Measurements from ENCODE around the gene JAK1.

Gene JAK1

DNA sequence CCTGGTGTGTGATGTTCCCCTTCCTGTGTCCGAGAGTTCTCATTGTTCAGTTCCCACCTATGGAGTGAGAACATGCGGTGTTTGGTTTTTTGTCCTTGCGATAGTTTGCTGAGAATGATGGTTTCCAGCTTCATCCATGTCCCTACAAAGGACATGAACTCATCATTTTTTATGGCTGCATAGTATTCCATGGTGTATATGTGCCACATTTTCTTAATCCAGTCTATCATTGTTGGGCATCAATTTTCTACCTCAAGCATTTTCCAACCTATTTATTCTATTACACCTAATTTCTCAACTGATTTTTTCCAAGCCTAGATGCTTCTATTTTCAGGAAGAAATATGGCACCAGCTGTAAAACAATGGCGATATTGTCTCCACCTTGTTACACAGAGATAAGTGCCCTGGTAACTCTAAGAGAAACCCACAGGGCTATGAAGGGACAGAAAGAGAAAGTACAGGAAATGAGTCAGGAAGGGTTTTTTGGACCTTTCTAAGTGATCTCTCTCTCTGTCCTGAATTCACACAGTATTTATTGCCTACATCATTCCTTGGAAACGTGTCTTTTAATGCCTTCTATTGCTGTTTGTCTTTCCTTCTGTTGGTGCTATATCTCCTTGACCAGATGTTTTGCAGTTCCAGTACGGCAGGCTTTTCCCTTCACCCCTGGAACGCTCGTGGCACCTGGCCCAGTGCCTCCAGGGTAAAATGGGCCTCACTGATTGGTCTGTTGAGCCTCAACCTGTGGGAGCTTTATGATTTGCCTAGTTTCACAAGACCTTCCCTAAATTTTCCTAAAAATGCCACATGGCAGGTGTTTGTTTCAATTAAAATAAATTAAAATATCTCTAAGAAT is 14.6 kb upstream of the JAK1 start:
- DNase-seq (ENCODE audit: low read depth): no peak

DNA sequence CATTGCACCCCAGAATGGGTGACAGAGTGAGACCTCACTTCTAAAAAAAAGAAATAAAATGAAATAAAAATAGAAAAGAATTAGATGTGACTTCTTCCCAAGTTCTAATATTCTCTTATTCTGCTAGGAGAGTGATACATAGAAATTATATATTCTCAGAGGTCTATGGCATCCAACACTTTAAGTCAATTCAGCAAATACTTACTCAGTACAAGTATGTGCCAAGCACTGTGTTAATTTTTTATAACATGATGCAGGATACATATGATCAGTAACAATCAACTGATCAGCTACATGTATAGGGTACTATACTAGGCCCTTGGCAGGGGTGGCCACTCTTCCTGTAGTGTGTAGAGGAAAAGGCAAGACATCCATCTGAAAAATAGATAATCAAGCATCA is 13.0 kb upstream of the JAK1 start:
- DNase-seq (ENCODE audit: low read depth): no peak

DNA sequence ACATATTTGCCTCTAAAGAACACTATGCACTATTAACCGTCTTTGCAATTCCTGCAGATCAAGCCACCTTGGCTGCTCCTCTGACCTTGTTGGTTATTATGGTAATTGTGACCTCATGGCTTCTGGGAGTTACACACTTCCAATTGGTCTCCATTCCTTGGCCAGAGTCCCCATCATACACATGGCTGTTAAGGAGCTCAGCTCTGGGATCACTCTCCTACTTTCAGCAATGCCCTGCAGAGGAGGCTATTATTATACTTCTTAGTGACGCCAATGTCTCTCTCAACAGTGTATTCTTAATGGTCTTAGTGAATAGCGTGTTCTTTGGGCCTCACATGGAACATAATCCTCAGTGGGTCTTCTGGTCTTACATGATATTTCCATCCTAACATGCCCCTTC is 10.0 kb upstream of the JAK1 start:
- DNase-seq (ENCODE audit: low read depth): no peak

DNA sequence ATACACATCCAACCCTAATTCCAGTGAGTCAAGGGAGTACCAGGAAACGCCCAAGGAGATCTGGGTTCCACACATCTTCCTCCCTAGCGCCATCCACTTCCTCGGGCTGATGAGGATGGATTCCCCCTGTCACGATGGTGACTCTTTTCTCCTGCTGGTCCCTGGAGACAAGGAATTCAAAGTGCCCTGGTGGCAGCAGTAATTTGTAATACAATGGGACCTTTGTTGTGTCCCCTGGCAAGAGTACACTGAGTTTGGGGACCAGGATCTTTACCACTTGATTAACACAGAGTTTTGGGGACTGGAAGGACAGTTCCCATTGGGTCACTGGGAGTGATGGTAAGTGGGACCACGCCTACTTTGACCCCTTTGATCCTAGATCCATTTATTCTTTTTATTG is 9.4 kb upstream of the JAK1 start:
- DNase-seq (ENCODE audit: low read depth): no peak

DNA sequence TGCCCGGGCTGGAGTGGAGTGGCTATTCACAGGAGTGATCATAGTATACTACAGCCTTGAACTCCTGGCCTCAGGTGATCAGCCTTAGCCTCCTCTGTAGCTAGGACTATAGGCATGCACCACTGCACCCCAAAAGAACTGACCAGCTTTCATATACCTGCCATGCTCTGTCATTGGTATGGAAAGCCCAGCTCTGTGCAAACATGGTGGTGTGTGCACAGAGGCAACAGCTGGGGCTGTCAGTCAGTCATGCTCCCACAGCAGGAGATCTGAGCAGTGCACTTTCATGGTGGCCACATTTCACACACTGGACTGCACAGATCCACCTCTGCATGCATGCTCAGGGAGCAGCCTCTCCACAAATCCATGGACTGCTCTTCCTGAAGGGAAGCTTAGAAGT is 8.8 kb upstream of the JAK1 start:
- DNase-seq (ENCODE audit: low read depth): no peak

DNA sequence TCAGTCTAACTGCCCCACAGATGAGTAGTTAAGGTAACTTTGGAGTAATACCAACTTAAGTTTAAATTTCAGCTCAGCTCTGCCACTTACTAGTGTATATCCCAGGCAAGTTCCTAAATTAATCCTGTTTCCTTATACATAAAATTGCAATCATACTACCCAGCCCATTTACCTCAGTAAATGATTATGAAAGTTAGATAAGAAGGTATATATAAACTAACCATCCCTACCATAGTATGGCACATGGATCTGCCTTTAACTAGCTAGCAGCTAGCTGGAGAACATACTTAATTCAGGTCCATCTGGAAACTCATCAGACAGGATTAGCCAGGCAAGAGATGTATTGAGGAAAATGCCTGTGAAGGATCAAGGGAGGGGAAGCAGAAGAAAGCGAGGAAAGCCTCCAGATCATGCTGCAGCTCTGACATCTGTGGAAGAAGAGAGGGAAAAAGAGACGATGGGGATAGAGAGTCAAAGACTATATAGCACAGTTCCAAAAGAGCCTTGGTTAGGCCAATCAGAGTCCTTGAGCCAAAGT is 8.0 kb upstream of the JAK1 start:
- DNase-seq (ENCODE audit: low read depth): no peak

DNA sequence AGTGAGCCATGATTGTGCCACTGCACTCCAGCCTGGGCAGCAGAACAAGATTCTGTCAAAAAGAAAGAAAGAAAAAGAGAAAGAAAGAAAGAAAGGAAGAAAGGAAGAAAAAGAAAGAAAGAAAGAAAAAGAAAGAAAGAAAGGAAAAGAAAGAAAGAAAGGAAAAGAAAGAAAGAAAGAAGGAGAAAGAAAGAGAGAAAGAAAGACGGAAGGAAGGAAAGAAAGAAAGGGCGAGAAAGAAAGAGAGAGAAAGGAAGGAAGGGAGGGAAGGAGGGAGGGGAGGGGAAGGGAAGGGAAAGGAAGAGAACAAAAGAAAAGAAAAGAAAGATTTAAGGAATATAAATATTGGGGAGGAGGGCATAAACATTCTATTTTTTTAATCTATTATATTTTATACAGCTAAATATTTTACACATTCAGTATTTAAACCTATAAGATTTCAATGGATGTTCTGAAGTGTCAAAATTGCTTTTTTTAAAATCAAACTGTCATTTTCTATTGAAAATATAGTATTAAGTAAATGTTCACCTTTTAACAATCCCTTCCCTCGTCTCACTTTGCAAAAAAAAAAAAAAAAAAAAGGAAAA is 6.8 kb upstream of the JAK1 start:
- no peak for DNase-seq (ENCODE audit: low read depth)

DNA sequence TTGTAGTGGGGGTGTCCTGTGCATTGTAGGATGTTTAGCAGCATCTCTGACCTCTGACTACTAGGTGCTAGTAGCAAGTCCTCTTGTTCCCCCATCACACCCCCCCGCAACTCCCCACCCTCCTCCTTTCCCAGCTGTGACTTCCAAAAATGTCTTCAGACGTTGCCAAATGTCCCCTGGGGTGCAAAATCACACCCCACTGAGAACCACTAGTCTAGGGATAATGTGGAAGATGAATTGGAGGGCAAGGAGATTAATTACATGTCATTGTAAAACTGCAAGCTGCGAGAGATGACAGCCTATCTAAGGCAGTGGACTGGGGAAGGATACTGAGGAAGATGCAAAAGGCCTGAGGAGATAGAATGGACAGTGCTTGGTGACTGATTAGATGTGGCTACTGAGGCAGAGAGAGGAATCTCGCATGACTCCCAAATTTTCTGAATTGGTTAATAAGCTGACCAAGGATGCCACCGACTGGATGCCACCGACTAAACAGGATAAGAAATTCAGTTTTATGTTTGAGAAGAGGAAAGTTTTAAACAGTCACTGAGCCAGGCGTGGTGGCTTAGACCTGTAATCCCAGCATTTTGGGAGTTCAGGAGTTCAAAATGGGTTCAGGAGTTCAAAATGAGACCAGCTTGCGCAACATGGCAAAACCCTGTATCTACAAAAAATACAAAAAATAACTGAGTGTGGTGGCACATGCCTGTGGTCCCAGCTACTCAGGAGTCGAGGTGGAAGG is 3.1 kb upstream of the JAK1 start:
- no peak for DNase-seq (ENCODE audit: low read depth)

DNA sequence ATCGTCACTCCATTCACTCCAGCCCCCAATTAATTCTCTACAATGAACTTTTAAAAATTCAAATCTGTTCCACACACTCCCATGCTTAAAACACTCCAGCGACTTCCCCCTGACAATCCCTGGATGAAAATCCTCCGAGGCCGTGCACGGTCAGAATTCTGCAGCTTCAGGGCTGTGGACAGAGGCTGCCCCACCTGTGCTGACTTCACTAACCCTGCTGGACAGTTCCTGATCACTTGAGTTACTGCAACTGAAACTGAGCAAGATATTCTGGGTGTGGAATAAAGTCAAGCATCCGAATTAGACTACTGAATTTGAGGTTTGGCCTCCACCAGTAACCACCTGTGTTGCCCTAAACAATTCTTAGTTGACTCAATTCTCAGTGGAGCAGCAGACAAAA is 1.0 kb upstream of the JAK1 start:
- DNase-seq (ENCODE audit: low read depth): no peak

DNA sequence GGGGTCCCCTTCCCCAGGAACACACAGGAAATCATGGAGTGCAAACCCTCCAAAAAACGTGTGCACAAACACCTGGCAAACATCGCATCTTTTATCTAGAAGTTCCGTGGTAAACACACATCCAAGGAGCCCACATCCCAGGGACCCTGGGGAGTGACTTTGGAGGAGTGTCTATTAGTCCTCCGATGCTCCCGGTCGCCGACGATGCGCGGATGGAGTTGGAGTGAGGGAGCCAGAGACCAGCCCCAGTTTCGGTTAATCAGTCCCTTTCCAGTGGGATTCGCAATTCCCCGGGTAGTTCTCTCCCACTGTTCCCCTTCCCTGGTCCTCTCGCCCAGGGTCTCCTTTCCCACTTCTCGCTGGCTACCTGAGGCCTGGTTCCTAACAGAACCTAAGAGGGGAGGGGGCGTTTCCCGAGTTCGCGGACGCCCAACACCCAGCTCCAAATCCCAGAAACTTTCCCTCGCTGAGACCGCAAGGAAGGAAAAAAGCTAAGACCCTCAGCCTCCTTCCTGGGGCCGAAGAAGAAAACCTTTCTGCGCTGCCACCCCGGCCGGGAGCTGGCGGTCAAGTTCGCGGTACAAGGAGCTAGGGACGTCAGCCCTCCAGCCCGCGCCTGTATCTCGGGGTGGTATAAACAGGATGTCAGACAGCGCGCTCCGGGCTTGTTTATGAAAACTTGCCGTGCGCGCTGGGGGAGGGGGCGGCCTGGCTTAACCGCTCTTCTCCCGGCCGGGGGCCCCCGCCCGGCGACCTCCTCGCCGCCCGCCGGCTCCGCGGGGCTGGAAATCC is 787 bp downstream of the JAK1 start:
- peak; percentile 70 for DNase-seq (ENCODE audit: low read depth)

DNA sequence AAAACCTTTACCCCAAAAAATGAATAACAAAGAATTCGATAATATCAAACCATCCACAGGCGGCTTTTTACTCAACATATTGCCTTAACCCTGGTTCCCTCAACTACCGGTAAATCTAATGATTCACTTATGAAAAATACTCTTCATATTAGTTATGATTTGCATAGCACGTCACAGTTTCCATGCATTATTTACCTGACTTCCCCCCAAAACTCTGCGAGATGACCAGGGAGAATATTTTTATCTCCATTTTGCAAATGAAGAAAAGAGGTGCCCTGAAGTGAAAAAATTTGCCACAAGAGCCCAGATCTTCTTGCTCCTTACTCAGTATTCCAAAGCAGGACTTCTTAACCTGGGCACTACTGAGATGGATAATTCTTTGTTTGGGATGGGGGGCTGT is 2.9 kb downstream of the JAK1 start:
- no peak for DNase-seq (ENCODE audit: low read depth)

DNA sequence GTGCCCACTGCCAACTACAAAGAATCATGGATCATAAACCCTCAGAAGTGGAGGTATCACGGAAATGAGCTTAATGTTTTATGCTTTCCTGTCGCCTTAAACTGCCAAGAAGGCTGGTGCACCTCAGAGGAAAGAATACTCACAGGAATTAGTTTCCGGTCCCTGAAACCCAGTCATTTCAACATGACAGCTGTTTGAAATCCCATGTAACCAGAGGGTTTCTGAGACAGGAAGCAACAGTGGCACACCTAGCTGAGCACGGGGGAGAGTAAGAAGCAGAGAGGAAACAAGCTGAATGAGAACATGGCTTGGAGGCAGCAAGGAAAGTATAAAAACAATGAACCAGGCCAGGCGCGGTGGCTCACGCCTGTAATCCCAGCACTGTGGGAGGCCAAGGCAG is 3.9 kb downstream of the JAK1 start:
- no peak for DNase-seq (ENCODE audit: low read depth)

DNA sequence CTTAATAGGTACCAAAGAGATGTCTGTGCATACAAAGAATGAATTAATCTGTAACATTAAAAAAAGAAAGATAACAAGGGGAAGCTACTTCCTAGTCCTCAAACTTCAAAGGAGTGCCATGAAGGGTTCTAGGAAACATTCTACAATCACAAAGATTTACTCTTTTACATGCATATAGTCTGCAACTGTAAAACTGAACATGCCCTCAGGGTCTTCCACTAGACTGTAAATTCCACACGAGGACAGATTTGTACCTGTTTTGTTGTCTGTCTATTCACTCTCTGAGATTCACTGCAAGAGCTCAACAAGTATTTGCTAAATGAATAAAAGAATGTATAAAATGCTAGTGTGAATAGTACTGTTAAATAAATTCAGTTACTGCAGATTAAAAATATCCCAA is 4.4 kb downstream of the JAK1 start:
- no peak for DNase-seq (ENCODE audit: low read depth)

DNA sequence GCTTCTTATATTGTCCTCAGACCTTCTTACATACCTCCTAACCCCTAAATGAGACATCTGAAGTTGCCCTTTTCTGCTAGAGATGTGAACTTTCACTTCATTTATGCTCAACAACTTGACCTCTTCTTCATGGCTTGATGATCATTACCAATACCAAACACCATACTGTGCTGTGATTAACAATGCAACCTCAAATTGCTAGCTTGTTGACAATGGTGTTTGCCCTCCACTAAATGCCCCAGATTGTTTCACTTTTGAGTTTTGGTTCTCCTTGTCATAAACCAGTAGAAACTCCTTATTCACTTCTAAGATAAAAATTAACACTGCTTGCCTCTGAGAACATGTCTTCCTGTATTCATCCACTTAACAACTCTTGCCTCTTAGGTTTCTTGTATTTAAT is 5.6 kb downstream of the JAK1 start:
- no peak for DNase-seq (ENCODE audit: low read depth)

DNA sequence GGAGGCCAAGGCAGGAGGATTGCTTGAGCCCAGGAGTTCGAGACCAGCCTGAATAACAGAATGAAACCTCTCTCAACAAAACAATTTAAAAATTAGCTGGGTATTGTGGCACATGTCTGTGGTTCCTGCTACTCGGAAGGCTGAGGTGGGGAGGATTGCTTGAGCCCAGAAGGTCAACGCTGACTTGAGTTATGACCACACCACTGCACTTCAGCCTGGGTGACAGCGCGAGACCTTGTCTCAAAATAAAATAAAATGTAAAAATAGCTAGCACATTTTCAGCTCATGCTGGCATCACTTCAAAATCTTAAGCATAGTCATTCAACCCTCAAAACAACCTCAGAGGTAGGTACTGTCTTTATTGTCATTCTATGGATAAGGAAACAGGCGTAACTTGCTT is 6.4 kb downstream of the JAK1 start:
- DNase-seq (ENCODE audit: low read depth): no peak

DNA sequence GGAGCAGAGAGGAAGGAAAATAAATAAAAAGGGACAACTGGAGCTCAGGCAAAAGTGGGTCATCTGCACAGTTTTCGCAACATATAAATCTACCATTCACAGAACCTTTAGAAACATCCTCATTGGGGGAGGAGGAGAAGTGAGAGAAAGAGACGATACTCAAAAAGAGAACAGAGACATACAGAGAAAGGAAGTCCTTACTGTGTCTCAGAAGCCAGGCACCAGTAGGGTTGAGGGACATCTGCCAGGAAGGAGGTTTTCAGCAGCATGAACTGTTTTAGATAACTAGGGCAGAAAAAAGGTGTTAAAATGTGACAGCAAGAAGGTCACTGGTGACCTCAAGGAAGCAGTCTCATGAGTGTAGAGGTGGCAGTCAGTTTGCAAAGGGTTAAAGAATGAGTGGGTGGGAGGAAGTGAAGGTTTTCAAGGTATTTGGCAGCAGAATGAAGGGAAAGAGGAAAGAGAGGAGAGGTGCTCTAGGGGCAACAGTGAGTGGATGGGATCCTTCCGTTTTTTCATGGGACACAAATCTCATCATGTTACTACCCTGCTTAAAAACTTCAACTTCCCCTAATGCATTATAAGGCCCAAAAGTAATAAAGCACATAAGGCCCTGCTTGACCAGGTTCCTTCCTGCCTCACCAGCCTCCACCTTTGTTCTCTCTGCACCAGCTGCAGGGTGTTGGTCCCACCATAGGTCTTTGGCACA is 9.5 kb downstream of the JAK1 start:
- DNase-seq (ENCODE audit: low read depth): peak; percentile 8

DNA sequence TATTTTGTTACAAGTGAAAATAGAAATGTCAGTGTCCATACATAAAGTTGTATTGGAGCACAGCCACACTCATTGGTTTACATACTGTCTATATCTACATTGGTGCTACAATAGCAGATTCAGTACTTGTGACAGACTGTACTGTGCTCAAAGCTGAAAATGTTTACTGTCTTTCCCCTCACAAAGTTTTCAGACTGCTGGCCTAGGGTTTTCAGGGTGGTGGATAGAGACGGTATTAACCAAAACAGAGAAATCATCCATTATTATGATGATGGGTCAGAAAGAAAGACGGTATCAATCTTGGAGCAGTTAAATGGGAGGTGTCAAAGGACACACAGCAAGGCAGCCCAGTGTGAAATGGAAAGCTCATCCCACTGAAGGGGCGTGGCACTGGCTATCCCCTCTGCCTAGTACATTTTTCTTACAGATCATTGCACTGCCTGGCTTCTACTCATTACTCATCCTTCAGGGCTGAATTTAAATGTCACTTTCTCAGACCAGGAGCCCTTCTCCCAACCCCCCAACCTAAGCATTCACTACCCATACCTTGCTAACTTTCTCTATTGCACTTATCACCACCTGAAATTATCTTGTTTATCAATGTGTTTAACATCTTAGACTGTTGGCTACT is 10.2 kb downstream of the JAK1 start:
- DNase-seq (ENCODE audit: low read depth): no peak

DNA sequence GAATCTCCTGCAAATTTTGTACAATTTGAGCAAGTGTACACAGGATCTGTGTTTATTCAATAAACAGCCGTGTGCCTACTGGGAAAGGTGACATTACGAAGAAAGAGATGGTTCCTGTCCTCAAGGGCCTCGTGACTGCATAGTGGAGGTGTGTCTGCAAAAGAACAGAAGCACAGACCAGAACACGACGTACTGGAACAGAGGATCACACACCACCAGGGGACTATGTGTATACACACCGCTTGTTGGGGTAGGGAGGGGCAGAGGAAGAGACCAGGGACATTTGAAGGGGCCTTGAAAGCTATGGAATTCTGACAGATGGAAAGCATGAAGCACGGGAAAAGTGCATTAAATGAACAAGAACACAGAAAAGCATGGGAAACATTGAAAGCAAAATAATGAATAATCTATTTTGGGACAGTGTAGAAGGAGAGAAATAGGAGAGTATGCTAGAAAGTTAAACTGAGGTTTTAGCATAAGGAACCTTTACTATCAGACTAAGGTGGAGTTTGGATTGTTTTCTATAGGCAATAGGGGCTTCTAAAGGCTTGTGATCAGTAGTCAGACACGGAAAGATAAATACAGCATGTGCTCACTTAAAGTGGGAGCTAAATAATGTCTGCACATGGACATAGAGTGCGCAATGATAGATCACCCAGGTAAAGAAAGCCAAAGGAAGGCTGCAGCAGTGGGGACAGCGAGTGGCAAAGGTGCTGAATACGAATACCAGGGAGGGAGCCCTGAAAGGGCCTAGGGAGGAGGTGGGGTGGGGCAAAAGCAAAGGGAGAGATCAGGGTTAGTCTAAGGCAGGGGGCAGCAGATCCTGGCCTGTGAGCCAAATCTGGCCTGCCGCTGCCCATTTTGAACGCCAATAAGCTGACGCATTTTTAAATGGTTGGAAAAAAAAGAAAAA is 11.0 kb downstream of the JAK1 start:
- DNase-seq (ENCODE audit: low read depth): no peak

DNA sequence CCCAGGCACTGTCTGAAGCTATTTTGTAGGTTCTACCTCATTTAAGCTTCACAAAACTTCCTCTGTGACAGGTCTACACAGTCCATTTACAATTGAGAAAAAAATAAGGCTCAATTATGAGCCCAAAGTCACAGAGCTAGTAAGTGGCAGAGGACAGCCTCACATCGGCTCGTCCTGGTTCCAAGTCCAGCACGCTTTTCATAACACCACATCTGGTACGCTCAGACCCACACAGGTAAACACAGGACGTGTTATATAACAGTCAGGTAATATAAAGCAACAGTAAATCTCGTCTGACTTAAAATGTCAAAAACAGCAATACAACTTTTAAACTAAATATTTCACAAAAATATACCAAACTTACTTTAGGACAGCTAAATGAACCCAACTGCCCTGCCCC is 13.1 kb downstream of the JAK1 start:
- no peak for DNase-seq (ENCODE audit: low read depth)

DNA sequence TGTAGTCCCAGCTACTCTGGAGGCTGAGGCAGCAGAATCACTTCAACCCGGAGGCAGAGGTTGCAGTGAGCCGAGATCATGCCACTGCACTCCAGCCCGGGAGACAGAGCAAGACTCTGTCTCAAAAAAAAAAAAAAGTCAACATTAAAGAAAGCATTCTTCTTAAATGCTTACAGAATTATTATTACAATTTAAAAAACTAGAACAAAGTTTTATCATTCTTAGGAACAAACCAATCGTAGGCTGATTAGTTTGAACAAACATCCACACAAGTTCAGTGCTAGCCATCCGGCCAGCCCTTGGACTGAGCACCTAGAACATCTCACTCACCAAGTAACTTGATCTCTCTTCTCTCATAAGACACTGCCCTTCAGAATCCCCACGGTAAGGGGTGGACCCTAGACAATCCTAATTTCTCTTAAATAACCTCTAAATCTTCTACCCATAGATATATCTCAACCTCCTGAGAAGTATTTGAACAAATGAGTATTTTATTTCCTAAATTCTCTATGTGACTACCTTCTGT is 16.0 kb downstream of the JAK1 start:
- no peak for DNase-seq (ENCODE audit: low read depth)

Measured in activated gamma-delta T cell treated with anti-CD3 and anti-CD28 coated beads, Interleukin-2, amount 50 U/mL, for 16 hours (primary cell).